Osteoblast (primary cell): ENCODE results near the gene LRRC30. TPM values are rescaled to one million over a fixed set of nuclear protein-coding genes. Genes with fewer than 3 reads are reported as not detected.

Experiments used
- DNase-seq: peaks from one replicate; pipeline ENCODE4 v3.0.0; 2011; ENCODE audit warnings: low spot score, mixed read lengths; ENCODE audit not compliant: insufficient read length; ENCODE audit errors: missing footprints
- H2AFZ ChIP-seq: 2 replicates; pipeline ENCODE4 v1.6.0; 2011; ENCODE audit warnings: mild to moderate bottlenecking, low read length
- H3K27ac ChIP-seq: 2 replicates; pipeline ENCODE4 v1.5.1; 2011; ENCODE audit warnings: mild to moderate bottlenecking, low read depth, low read length, moderate library complexity
- H3K27me3 ChIP-seq: 2 replicates; pipeline ENCODE4 v1.6.0; 2012; ENCODE audit warnings: mild to moderate bottlenecking, control low read depth, inconsistent platforms, low read length, moderate library complexity; ENCODE audit not compliant: insufficient read depth
- H3K36me3 ChIP-seq: 2 replicates; pipeline ENCODE4 v1.5.1; 2011; ENCODE audit warnings: mild to moderate bottlenecking, low read length, control low read depth, moderate library complexity; ENCODE audit not compliant: insufficient read depth
- H3K4me1 ChIP-seq: 2 replicates; pipeline ENCODE4 v1.5.1; 2011; ENCODE audit warnings: mild to moderate bottlenecking, low read length, control low read depth, moderate library complexity; ENCODE audit not compliant: insufficient read depth
- H3K4me2 ChIP-seq: 2 replicates; pipeline ENCODE4 v1.6.0; 2011; ENCODE audit warnings: mild to moderate bottlenecking, low read length; ENCODE audit not compliant: insufficient read depth
- H3K4me3 ChIP-seq: fragments of 200-600 bp; sonication (generic); 3 replicates; pipeline ENCODE4 v1.5.1; 2012; ENCODE audit warnings: mild to moderate bottlenecking, low read length, inconsistent platforms; ENCODE audit not compliant: insufficient read depth
- H3K79me2 ChIP-seq: 2 replicates; pipeline ENCODE4 v1.6.0; 2012; ENCODE audit warnings: mild to moderate bottlenecking, low read length, control low read depth, inconsistent platforms; ENCODE audit not compliant: insufficient read depth
- H3K9me3 ChIP-seq: 2 replicates; pipeline ENCODE4 v1.5.1; 2011; ENCODE audit warnings: low read depth, low read length, control low read depth
- H4K20me1 ChIP-seq: 2 replicates; pipeline ENCODE4 v1.6.0; 2012; ENCODE audit warnings: mild to moderate bottlenecking, low read length, control low read depth; ENCODE audit not compliant: insufficient read depth
- CTCF ChIP-seq: IDR thresholded peaks from 2 replicates; pipeline ENCODE4 v1.5.1; 2011; ENCODE audit warnings: mild to moderate bottlenecking, low read depth, low read length, moderate library complexity; ENCODE audit errors: extremely low read depth
- total RNA-seq: library from RNA; depleted of rRNA; stranded (reverse); fragments of >200 nt; gene quantifications from 2 replicates; pipeline ENCODE4 v1.2.3, GENCODE V29; 2012

LRRC30 gene
- total RNA-seq, 1 donor = not detected

GRCh38 chr18:7233134-7233810 is 2.4 kb downstream of the LRRC30 start:
- TF ChIP-seq CTCF = no peak
- H3K4me1 ChIP-seq = no peaks in the 10 kb centered on the region
- no peak for DNase-seq
- H3K9me3 ChIP-seq = no peaks in the 10 kb centered on the region
- no peak overlapping the region for H2AFZ ChIP-seq
- H3K79me2 ChIP-seq = no peaks in the 10 kb centered on the region
- H3K4me2 ChIP-seq = no peak overlapping the region
- peaks cover 8% of the 10 kb centered on the region for H3K27me3 ChIP-seq
- no peaks in the 10 kb centered on the region for H4K20me1 ChIP-seq
- H3K27ac ChIP-seq = no peak overlapping the region
- H3K36me3 ChIP-seq = no peaks in the 10 kb centered on the region
- H3K4me3 ChIP-seq = no peak overlapping the region

- H4K20me1 ChIP-seq = no peaks in the 10 kb centered on the region
- DNase-seq = no peak
- peaks cover 8% of the 10 kb centered on the region for H3K27me3 ChIP-seq
- no peak overlapping the region for H3K4me2 ChIP-seq
- no peaks in the 10 kb centered on the region for H3K36me3 ChIP-seq
- no peak for TF ChIP-seq CTCF
- no peak overlapping the region for H3K4me3 ChIP-seq
- H3K27ac ChIP-seq = no peak overlapping the region
- H3K9me3 ChIP-seq = no peaks in the 10 kb centered on the region
- no peaks in the 10 kb centered on the region for H3K79me2 ChIP-seq
- H2AFZ ChIP-seq = no peak overlapping the region
- no peaks in the 10 kb centered on the region for H3K4me1 ChIP-seq
Observed at GRCh38 chr18:7234091-7234490, 3.2 kb downstream of the LRRC30 start.

- no peak overlapping the region for H3K4me3 ChIP-seq
- DNase-seq = no peak
Observed at GRCh38 chr18:7234956-7235355, 4.1 kb downstream of the LRRC30 start.

GRCh38 chr18:7236072-7236471 is 5.2 kb downstream of the LRRC30 start:
- Histone ChIP-seq H3K4me1 (no peaks in the 10 kb centered on the region), H3K79me2 (no peaks in the 10 kb centered on the region), H3K36me3 (no peaks in the 10 kb centered on the region), H3K27ac (no peak overlapping the region), H4K20me1 (no peaks in the 10 kb centered on the region), H3K27me3 (peaks cover 6% of the 10 kb centered on the region), H3K4me2 (no peak overlapping the region), H2AFZ (no peak overlapping the region), H3K4me3 (no peak overlapping the region), H3K9me3 (no peaks in the 10 kb centered on the region)
- no peak for DNase-seq
- TF ChIP-seq CTCF = no peak

More at GRCh38 chr18:7234956-7235355, 4.1 kb downstream of the LRRC30 start:
- Histone ChIP-seq H4K20me1 (no peaks in the 10 kb centered on the region), H3K27me3 (peaks cover 8% of the 10 kb centered on the region), H3K79me2 (no peaks in the 10 kb centered on the region), H3K36me3 (no peaks in the 10 kb centered on the region), H3K27ac (no peak overlapping the region), H2AFZ (no peak overlapping the region), H3K9me3 (no peaks in the 10 kb centered on the region), H3K4me1 (no peaks in the 10 kb centered on the region), H3K4me2 (no peak overlapping the region)
- no peak for TF ChIP-seq CTCF
